GM19372 (cell line): ENCODE data around the gene SHANK1.

Experiments
- ATAC-seq: cut with Tn5 transposase; IDR thresholded peaks from one replicate; pipeline ENCODE4 v1.9.1; 2021; ENCODE audit warnings: mild to moderate bottlenecking, low read depth, moderate library complexity; ENCODE audit not compliant: unreplicated experiment

Gene SHANK1

DNA sequence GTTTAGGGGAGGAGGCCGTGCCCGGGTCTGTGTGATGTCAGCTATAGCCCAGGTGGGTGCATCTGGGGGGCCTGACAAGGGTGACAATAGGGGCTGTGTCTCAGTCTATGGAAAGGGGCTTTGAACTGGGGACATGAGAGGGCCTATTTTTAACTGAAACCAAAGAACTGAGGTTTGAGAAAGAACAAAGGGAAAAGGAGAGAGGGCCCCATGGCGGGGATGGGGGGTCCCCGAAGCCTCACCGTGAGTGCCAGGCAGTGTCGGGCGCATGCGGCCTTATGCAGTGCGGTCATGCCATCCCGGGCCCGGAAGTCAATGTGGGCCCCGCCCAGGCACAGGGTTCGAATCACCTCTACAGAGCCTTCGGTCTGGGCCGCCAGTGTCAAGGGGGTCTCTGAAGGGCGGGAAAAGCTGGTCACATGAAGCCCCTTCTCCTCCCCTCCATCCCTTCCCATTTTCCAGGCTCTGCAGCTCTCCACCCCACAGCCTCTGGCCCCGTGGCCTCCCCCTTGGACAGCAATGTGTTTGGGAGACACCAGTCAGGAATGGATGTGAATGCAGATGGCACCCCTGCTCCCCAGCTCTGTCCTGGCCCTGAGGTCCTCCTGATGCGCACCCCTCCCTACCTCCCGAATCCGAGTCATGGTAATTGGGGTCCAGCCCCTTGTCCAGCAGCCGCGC lies 5.9 kb downstream of the SHANK1 start:
- ATAC-seq: no peak

- no peak for ATAC-seq
Observed at GRCh38 chr19:50712833-50713232, 6.8 kb downstream of the SHANK1 start.

GRCh38 chr19:50711805-50712204 lies 7.8 kb downstream of the SHANK1 start:
- no peak for ATAC-seq

DNA sequence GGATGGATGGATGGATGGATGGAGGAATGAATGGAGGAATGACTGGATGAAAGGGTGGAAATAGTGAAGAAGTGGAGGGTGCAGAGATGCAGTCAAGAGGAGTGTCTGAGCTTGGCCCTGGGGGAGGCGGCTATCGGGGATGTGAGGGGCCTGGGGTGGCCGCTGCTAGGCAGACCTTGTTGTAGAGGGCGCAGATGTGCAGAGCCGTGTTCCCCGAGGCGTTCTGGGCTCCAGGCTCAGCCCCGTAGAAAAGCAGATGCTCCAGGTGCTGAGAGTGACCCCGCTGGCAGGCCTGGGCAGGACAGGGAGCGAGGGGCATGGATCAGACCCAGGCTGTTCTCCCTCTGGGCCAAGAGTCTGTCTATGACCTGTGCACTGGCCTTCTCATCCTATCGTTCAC lies 8.4 kb downstream of the SHANK1 start:
- ATAC-seq: no peak

DNA sequence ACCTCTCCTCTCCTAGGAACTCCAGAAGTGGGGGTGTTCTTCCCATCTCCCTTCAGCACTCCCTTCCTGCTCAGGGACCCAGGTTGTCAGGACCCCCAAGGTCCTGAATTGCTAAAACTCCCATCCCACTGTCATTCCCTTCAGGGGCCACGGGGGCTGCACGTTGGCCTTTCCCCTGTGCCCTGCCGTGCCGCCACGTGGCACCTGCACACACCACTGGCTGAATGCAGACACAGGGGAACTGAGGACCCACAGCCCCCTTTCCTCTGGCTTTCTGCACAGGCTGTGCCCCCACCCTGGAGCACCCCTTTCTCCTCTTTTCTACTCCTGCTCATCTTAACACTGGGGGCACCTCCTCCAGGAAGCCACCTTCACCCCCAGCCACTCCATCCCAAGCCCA lies 9.0 kb downstream of the SHANK1 start:
- no peak for ATAC-seq

GRCh38 chr19:50710094-50710493 lies 9.5 kb downstream of the SHANK1 start:
- ATAC-seq: no peak

- no peak for ATAC-seq
Observed at GRCh38 chr19:50708179-50708879, 11.3 kb downstream of the SHANK1 start.

- no peak for ATAC-seq
Observed at GRCh38 chr19:50706387-50706786, 13.2 kb downstream of the SHANK1 start.

GRCh38 chr19:50705422-50706019 lies 14.1 kb downstream of the SHANK1 start:
- ATAC-seq: no peak

DNA sequence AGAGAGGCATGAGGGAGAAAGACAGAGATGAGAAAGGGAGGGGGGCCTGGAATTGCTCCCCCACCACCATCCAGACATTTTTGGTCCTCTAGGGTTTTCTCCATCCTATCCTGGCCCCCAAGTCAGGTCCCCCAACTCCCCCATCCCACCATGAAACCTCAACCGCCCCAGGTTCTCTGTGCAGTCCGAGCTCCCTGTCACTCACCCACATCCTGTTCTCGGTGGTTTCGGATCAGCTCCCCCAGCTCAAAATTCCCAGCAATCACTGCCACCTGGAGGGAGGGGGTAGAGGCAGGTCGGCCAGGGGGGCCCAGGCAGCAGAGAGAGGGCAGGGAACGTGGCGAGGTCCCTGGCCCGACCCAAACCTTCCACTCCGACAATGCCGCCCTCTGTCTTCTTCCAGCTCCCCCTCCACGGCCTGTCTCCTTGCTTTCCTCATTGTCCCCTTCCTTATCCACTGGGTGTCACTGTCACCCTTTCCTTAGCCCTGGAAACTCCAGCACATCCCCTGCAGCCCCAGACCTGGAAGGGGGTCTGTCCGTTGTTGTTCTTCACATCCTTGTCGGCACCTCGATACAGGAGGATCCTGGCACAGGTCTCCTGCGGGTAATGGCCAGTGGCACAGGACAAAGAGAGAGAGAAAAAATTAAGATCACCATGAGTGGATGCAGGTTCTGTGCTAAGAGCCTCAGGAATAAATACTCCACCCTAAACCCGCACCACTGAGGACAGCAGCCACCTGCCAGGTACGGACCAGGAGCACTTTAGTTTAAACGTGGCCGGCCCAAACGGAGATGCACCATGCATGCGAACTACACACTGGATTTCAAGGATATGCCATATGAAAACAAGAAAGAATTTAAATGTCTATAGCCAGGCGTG lies 15.4 kb downstream of the SHANK1 start:
- no peak for ATAC-seq

DNA sequence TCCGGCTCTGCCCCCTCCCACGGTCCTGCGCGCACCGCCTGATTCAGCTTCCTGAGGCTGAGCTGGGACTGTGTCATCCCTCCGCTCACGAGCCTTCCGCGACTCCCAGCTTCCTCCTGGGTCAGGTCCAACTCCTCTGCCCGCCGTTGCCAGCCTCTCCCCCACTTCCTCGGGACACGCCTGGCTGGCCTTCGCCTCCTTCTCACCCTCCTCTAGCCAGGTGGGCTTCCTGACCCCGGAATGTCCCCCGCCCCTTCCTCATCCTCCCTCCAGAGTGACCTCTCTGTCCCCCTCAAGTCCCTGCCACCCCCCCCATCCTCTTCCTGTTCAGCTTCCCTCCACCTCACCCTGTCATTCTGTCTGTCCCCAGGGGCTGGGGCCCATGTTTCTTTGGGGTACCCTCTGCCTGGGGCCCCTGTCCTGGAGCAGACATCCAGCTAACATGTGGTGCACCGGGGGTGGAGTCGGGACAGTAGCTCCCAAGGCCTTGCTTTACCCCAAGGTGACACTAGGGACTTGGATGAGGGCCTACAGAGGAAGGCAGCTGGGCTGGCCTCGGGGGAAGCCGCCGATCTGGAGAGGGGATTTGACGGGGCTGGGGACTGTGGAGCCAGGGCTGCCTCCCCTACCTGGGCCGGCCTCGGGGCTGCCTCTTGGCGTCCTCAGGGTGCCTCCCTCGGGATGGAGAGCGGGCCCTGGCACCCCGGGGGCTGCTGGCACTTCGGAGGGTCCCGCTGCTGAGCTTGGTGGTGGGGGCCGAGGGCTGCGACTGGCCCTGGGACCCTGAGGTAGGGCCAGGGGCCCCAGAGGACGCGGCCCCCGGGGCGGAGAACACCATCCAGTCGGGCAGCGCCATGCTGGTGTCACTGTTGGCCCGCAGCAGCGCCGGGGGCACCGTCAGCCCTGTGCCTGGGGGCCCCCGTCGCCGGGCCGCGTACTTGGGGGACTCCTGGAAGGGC lies 16.5 kb downstream of the SHANK1 start:
- ATAC-seq: no peak

DNA sequence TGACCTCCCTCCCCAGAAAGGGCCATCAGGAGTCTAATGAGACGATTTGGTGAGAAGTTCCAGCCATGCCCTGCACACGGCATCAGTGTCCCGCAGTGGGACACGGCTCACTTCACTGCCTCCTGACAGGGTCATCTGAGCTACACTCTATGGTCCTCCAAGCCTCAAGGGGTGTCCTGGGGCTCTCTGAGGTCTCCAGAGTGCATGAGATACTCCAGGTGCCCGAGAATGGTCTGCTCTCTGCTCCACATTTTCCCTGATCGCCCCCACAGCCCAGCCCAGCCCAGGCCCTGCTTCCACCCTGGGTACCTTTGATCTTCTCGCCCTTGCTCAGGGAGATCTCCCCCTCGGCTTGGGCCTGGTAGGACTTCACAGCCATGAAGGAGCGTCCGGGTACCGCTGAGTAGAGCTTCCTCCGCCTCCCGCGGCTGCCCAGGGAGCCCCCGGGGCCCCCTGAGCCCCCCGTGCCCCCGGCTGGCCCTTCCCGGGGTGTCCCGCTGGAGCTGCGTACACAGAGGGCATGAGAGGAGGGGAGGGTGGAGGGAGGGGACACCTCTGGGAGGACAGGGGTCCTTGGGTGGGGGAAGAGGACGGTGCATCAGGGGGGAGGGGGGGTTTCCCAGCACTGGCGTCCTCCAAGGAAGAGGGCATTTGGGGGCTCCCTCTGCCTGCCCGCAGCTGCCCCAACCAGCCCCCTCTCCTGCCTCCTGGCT lies 17.3 kb downstream of the SHANK1 start:
- no peak for ATAC-seq

- no peak for ATAC-seq
Observed at GRCh38 chr19:50701367-50701985, 18.1 kb downstream of the SHANK1 start.

- ATAC-seq: no peak
Observed at GRCh38 chr19:50697414-50698124, 22.0 kb downstream of the SHANK1 start.

DNA sequence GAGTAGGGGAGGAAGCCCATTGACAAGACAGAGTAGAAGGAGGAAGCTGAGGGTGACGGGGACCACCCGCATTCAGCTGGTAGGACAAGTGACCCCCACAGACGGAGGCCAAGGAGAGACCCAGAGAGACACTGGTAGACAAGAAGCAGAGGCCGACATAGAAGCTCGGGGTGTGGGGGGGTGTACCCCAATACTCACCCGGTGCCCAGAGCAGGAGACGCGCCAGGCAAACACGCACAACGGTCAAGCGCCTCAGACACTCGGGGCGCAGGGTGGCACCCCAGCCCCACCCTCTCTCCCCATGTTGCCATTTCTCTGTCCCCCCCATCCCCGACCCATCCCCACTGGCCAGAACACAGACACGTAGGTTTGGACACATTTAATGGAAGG lies 23.5 kb downstream of the SHANK1 start:
- ATAC-seq: no peak

DNA sequence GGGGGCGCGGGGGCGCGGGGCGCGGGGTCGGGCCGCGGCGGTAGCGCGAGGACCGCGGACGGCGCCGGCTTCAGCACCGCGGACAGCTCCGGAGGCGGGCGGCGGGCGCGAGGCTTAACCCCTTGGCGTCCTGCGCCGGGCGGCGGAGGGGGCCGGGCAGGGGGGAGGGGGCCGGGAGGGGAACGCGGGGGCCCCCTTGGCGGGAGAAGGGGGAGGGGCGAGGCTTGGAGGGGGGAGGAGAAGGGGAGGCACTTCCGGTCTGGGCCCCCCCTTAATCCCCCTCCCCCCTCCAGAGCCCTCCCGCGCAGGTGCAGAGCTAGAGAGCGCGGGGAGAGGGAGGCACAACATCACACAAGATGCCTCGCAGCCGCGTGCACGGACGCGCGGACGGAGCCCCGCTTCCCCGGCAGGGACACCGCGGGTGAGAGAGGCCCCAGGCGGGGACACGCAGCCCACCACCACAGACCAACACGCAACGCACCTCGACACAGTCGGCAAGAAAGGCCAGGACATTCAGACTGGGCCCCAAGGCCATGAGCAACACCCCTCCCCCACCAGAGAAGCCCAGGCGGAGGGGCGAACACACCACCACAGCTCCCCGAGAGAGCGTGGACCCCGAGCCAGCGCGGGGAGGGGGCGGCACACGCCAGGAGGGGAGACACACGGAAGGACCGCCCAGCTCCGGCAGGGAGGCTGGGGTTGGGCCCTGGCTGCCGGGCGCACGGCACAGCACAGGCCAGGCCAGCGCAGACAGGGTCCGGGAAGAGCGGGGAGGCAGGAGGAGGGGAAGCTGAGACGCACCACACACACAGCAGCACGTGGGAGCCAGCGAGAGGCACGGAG lies 24.1 kb downstream of the SHANK1 start:
- no peak for ATAC-seq

GRCh38 chr19:50694815-50695145 lies 24.8 kb downstream of the SHANK1 start:
- ATAC-seq: no peak
